Astrocyte of the cerebellum (primary cell): ENCODE measurements around the gene MYO1H.
"Not testable (repeated sequence)": the region's sequence is repeated elsewhere in the genome, so short reads cannot be mapped to it uniquely, and the experiment has no call there.

ENCODE experiments used
- DNase-seq: peaks from one replicate; pipeline ENCODE4 v3.0.0-alpha.2; 2011; ENCODE audit warnings: low read depth
- H3K4me3 ChIP-seq: 2 replicates; pipeline ENCODE4 v1.5.1; 2011; ENCODE audit warnings: mild to moderate bottlenecking, low read depth, low read length, moderate library complexity
- CTCF ChIP-seq: IDR thresholded peaks from 2 replicates; pipeline ENCODE4 v1.5.1; 2012; ENCODE audit warnings: low read length, low read depth, moderate library complexity, mild to moderate bottlenecking; ENCODE audit errors: missing control alignments
- in situ Hi-C: cut with HindIII; loops from 2 replicates; pipeline ENCODE4 v1.10.0; 2017; ENCODE audit warnings: low sequenced_read_pairs

Gene MYO1H

GRCh38 chr12:109393437-109394345, 46.0 kb downstream of the MYO1H start:
- DNase-seq, result peak; percentile 27
- in situ Hi-C loops, result loop anchor here (25.0 kb wide), 1 partner anchor 281 kb away; the partner anchor contains the start of gene ACACB
- no peak overlapping the region for H3K4me3 ChIP-seq

GRCh38 chr12:109394891-109395290, 47.2 kb downstream of the MYO1H start:
- in situ Hi-C loops, result loop anchor here (25.0 kb wide), 1 partner anchor 283 kb away; the partner anchor contains the start of gene ACACB
- H3K4me3 ChIP-seq, result no peak overlapping the region
- no peak for TF ChIP-seq CTCF
- no peak for DNase-seq

More at GRCh38 chr12:109393437-109394345, 46.0 kb downstream of the MYO1H start:
- TF ChIP-seq CTCF, result peak; percentile 99

- in situ Hi-C loops, DNase-seq, H3K4me3 ChIP-seq: not testable (repeated sequence)
These were observed 57.1 kb downstream of the MYO1H start for GRCh38 chr12:109404841-109405240.

GRCh38 chr12:109406147-109406546, 58.4 kb downstream of the MYO1H start:
- DNase-seq, H3K4me3 ChIP-seq, in situ Hi-C loops: not testable (repeated sequence)

GRCh38 chr12:109418848-109419480, 71.3 kb downstream of the MYO1H start:
- no peak for DNase-seq
- no peak overlapping the region for H3K4me3 ChIP-seq
- in situ Hi-C loops, result no loop called here
- TF ChIP-seq CTCF, result no peak

GRCh38 chr12:109421355-109422087, 73.8 kb downstream of the MYO1H start:
- TF ChIP-seq CTCF, result no peak
- DNase-seq, result no peak
- in situ Hi-C loops, result no loop called here
- H3K4me3 ChIP-seq, result no peak overlapping the region

GRCh38 chr12:109422251-109422650, 74.6 kb downstream of the MYO1H start:
- no peak for TF ChIP-seq CTCF
- no peak for DNase-seq
- in situ Hi-C loops, result no loop called here
- no peak overlapping the region for H3K4me3 ChIP-seq
